Measurements from ENCODE around the gene MIS12.
A peak's percentile ranks its signal among the peaks of the same experiment; 100 is the strongest.

Gene MIS12

DNA sequence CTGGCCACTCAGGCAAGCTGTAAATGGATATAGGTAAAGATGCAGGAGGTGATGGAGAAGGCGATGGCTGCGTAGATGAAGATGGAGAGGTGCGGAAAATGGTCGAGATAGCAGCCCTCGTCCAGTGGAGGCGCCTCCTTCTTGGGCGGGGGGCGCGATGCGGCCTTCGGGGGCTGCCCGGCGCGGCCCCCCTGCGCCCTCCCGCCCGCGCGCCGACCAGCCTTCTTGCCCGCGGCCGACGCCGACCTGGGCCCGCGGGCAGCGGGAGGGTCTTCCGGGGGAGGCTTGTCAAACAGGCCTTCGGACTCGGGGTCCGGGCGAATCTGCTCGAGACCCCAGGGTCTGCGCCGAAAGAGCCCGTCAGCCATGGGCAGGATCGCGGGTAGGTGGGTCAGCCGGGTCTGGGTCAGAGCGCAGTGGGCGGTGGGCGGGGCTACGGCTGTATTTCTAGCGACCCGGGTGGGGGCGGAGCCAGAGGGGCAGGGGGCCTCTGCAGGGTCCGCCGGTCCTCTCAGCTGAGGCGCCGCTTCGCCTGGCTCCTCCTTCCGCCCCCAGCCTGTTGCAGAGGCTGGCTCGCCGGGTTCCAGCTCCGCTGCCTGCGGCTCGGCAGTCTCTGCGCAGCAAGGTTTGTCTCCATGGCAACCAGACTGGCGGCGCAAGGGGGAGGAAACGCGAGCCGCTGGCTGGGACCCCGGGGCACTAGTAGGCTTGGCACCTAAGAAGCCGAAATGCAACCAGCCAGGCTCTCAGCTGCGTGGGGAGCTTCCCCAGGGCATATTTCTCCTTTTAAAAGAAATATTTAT is 14.4 kb downstream of the MIS12 start:
- peak; percentile 74 for DNase-seq

GRCh38 chr17:5501685-5502084 is 15.3 kb downstream of the MIS12 start:
- DNase-seq = no peak

DNA sequence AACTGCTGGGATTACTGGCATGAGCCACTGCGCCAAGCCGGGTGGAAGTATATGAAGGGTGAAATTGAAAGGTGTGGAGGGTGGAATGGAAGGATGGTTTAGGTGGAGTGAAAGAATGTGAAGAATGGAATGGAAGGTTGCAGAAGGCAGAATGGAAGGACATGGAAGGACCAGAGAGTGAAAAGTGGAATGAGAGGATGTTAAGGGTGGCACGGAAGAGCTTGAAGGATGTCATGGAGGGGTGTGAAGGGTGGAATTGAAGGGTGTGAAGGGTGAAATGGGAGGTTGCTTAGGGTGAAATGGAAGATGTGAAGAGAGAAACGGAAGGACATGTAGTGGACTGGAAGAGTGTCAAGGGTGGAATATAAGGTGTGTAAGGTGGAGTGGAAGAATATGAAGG is 16.2 kb downstream of the MIS12 start:
- no peak for DNase-seq

DNA sequence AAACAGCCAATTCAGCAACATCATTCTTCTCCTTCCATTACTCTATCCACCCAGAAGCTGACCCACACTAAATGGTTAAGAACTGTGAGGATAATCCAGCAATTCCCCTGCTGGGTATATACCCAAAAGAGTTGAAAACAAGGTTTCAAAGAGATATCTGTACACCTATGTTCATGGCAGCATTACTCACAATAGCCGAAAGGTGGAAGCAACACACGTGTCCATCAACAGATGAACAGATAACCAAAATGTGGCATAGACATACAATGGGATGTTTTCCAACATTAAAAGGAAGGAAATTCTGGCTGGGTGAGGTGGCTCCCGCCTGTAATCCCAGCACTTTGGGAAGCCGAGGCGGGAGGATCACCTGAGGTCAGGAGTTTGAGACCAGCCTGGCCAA is 19.9 kb downstream of the MIS12 start:
- no peak for DNase-seq

- no peak for DNase-seq
Observed at GRCh38 chr17:5508810-5509209, 22.4 kb downstream of the MIS12 start.

DNA sequence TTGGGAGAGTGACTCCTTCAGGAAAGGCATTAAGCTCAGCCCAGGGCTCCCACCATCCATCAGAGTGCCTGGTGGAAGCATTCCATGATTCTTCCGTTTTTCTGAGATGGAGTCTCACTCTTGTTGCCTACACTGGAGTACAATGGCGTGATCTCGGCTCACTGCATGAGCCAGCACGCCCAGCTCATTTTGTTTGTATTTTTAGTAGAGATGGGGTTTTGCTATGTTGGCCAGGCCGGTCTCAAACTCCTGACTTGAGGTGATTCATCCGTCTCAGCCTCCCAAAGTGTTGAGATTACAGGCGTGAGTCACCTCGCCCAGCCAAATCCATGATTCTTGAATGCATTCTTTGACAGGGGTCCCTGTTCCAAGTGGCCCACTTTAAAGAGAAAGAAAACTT is 23.1 kb downstream of the MIS12 start:
- DNase-seq = no peak

DNA sequence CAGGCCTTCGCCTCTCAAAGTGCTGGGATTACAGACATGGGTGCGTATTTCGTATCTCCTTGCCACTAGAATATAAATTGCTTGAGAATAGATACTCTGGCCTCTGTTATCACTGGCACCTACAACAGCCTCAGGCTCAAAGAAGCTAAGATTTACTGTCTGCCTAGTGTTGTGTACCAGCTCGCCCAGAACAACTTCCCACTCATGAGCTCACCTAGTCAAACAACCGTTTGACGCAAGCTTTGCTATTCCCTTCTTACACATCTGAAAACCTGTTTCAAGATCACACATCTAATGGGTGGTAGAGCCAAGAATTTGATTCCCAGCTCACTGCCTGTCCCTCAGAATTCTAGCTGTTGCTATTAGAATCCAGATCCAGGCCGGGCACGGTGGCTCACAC is 24.4 kb downstream of the MIS12 start:
- DNase-seq = no peak

DNA sequence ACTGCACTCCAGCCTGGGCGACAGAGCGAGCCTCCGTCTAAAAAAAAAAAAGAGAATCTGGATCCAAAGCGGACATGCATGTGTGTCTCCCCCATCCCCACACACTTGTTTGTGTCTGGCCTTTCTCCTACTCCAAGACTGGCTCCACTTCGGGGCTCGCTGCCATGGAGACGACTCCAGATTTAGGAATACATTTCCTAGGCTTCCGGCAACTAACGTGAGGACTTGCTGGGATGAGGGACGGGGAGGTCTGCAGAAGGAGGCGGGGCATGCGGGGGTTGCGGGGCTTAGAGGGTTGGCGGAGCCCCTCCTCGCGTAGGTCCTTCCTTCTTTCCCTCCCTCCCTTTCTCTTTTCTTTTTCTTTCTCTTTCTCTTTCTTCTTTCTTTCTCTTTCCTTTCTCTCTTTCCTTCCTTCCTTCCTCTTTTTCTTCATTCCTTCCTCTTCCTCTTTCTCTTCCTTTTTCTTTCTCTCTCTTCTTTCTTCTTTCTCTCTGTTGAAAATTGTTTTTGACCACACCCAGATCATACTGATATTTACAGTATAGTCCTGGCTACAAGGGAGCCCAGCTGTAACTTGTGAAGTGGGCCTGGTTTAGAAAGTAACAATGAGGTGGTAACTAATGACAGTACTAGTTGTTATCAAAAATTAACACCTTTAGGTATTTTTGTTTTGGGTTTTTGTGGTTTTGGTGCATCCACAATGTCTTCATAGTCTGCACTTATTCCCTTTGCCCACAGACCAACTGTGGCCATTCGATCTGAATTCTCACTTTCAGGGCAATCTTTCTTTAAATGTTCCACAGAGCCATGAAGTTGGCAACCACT is 25.2 kb downstream of the MIS12 start:
- no peak for DNase-seq

DNA sequence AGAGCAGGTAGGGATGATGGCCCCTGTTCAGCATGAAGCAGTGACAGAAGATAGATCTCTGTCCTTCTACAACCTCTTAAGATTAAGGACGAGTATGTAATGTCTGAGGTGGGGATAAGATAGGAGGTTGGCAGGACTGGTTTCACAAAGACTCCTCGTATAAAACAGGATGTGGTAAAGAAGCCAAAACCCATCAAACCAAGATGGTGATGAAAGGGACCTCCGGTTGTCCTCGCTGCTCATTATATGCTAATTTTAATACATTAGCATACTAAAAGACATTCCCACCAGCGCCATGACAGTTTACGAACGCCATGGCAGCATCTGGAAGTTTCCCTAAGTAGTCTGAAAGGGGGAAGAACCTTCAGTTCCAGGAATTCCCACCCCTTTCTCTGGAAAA is 27.3 kb downstream of the MIS12 start:
- no peak for DNase-seq

DNA sequence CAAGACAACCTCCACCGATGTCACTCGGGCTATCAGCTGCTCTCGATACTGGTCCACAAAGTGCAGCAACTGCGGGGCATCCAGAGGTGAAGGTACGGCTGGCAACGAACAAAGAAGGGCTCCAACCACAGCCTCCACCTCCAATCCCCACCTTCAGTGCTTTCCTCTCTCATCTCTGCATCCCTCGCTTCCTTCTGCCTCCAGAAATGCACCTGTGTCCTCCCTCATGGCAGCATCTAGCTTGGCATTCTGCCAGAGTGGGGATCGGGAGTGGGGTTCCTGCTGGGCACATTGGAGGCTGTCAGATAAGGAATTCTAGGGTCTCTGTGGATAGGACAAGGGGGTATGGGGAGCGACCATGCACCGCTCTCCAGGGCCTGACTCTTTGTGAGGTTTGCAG is 28.6 kb downstream of the MIS12 start:
- DNase-seq = no peak

GRCh38 chr17:5516060-5516792 is 29.9 kb downstream of the MIS12 start:
- no peak for DNase-seq

GRCh38 chr17:5522476-5522875 is 36.1 kb downstream of the MIS12 start:
- DNase-seq = no peak

GRCh38 chr17:5523249-5523648 is 36.9 kb downstream of the MIS12 start:
- DNase-seq = no peak

DNA sequence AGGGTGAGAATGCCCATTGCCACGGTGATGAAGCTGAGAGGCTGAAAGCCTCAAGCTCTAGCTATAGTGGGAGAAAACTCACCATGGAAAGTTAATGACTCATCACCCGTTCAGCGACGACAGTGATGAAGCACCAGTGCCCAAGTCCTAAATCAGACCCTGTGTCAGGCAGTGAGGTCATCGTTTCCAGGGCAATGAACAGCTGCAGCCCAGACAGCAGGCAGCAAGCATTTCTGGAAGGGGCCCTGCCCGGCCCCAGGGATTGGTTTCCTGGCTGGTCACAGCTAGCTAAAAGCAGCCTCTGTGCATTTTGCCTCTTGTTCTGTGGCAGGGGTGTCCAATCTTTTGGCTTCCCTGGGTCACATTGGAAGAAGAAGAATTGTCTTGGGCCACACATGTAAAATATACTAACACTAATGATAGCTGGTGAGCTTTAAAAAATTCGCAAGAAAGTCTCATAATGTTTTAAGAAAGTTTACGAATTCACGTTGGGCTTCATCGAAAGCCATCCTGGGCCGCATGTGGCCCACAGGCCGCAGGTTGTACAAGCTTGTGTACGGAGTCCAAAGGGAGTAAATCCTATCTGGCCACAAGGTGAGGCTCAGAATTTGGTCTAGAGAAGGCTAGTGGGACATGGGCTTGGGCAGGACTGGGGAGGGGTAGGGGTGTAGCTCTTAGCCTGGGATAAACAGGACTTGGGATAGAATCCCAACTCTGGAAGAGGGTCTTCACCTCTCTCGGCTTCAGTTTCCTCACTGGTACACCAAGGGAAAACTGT is 40.6 kb downstream of the MIS12 start:
- DNase-seq = peak; percentile 52

- no peak for DNase-seq
Observed at GRCh38 chr17:5527601-5528250, 41.4 kb downstream of the MIS12 start.

DNA sequence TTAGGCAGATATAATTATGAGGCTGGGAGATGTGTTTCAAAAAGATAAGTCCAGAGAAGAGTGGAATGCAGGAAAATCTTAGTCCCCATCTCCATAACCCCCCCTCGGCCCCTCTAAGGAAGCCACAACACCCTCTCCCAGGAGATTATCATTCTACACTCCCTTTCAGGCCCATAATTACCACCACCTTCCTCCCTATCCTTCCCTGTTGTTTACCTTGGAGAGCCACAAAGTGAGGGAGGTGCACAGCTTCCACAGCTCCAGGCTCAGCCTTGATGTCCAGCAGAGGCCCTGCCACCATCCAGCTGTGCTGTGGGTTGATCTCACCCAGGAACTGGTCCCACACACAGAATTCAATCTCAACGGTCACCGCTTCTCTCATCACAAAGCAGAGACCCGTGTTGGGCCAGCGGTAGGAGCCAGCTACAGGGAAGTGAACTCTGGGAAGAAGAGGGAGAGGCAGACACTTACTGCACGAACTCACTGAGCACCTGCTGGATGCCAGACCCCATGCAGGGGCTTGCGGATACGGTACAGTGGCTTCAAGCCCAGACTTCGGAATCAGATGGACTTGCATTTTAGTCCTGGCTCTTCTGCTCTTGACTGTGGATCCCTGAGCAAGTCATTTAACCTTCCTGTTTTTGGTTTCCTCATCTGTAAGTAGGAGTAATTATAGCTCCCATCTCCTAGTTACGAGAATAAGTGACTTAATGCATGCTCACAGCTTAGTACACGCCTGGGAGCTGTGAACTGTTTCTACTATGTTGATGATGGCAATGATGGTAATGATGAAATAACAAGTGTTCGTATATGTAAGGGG is 44.1 kb downstream of the MIS12 start:
- no peak for DNase-seq

GRCh38 chr17:5531085-5531418 is 44.7 kb downstream of the MIS12 start:
- DNase-seq = no peak

DNA sequence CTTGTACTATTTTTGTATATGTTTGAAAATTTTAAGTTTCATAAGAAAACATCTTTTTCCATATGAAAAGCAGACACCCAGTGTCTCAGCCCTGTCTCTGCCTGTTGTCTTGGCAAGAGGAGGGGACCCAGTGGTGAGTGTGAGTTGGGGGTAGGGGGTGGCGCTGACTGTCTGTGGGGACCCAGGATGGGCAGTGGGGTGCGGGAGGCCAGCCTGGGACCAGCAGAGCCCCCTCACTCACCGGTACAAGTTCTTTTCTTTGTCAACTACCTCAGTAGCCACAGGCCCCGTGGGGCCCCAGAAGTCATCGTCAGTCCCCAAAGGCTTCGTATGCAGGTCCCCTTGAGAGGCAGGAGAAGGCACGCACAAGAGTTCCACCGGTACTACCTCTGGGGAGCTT is 46.2 kb downstream of the MIS12 start:
- no peak for DNase-seq

DNA sequence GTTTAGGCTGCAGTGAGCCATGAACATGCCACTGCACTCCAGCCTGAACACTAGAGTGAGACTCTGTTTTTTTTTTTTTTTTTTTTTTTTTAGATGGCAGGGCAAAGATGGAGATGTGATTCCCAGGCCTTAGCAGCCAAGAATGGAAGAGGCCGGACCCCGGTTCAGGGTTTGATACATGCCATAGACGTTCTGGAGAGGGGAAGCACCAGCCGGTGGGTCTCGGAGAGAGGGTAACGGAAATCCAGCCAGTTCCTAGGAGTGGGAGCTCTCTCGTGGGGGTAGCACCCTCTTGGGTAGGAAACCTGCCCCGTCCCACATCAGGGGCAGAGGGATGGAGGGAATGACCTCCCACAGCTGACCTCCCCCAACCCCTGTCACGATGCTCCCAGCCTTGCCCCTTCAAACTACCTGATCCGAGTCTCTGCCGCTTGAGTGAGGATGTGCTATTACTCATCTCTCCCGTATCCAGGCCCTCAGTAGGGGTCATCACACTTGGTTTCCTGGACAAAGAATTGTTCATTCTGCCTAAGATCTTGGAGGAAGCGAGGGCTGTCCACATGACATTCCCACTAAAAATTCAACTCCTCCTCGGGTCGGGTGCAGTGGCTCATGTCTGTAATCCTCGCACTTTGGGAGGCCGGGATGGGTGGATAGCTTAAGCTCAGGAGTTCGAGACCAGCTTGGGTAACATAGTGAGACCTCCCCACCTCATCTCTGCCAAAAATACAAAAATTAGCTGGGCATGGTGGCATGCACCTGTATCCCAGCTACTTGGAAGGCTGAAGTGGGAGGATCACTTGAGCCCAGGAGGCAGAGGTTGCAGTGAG is 47.3 kb downstream of the MIS12 start:
- DNase-seq = no peak

- DNase-seq = no peak
Observed at GRCh38 chr17:5535436-5535835, 49.1 kb downstream of the MIS12 start.

Measured in activated naive CD4-positive, alpha-beta T cell treated with Interleukin-2 at 50 U/mL for 16 hours (primary cell).